PC-3 (cell line): Measurements from ENCODE around the gene DUSP22. TPM values are rescaled to one million over a fixed set of nuclear protein-coding genes. Genes with fewer than 3 reads are reported as not detected.

ENCODE experiments used
- ATAC-seq: fragments of 200-7000 bp; cut with Tn5 transposase; 2 replicates; pipeline ENCODE4 v1.9.1; 2020; ENCODE audit warnings: mild to moderate bottlenecking, moderate library complexity
- BruUV-seq: library from RNA; stranded (reverse); fragments of 400-500 nt; replicated peaks from 2 replicates; lab custom pipeline; 2021; lab: Mats Ljungman, UMichigan
- CTCF ChIA-PET: fragments of 300-600 bp; sonication (Branson Sonifier 250); formaldehyde crosslinking; loops from one replicate; lab custom pipeline; 2022; ENCODE audit warnings: antibody characterized with exemption; lab: Charles Lee
- POLR2A ChIA-PET: fragments of 300-600 bp; sonication (Branson Sonifier 250); formaldehyde crosslinking; loops from one replicate; lab custom pipeline; 2022; ENCODE audit warnings: antibody characterized with exemption; ENCODE audit not compliant: unreplicated experiment; lab: Charles Lee
- DNase-seq: peaks from one replicate; pipeline ENCODE4 v3.0.0-alpha.2; 2015
- H2AFZ ChIP-seq: fragments of 300-600 bp; sonication (generic); 2 replicates; pipeline ENCODE4 v1.6.0; 2016; ENCODE audit warnings: antibody characterized with exemption, low read length
- H3F3A ChIP-seq: fragments of 300-600 bp; sonication (generic); one replicate; pipeline ENCODE4 v1.6.0; 2017; ENCODE audit warnings: antibody characterized with exemption, low read length, control low read depth, mild to moderate bottlenecking; ENCODE audit not compliant: unreplicated experiment
- H3K27ac ChIP-seq: fragments of 300-600 bp; sonication (generic); 2 replicates; pipeline ENCODE4 v1.5.1; 2016; ENCODE audit warnings: mild to moderate bottlenecking, low read length
- H3K27me3 ChIP-seq: fragments of 300-600 bp; sonication (generic); 2 replicates; pipeline ENCODE4 v1.6.1; 2016; ENCODE audit warnings: low read length, mixed read lengths
- H3K36me3 ChIP-seq: fragments of 300-600 bp; sonication (generic); 2 replicates; pipeline ENCODE4 v1.6.1; 2016; ENCODE audit warnings: low read depth, mixed run types, low read length, mixed read lengths
- H3K4me1 ChIP-seq: fragments of 300-600 bp; sonication (generic); 2 replicates; pipeline ENCODE4 v1.5.1; 2016; ENCODE audit warnings: low read length; ENCODE audit not compliant: insufficient read depth
- H3K4me2 ChIP-seq: fragments of 300-600 bp; sonication (generic); 2 replicates; pipeline ENCODE4 v1.6.0; 2016; ENCODE audit warnings: low read length
- H3K4me3 ChIP-seq: fragments of 300-600 bp; sonication (generic); 2 replicates; pipeline ENCODE4 v1.5.1; 2016; ENCODE audit warnings: mild to moderate bottlenecking, low read length, mixed read lengths
- H3K79me2 ChIP-seq: fragments of 300-600 bp; sonication (generic); 2 replicates; pipeline ENCODE4 v1.6.1; 2017; ENCODE audit warnings: low read length, mixed read lengths
- H3K9ac ChIP-seq: fragments of 300-600 bp; sonication (generic); 2 replicates; pipeline ENCODE4 v1.6.0; 2016; ENCODE audit warnings: mild to moderate bottlenecking, low read length
- H3K9me2 ChIP-seq: fragments of 300-600 bp; sonication (generic); replicated peaks from 2 replicates; pipeline ENCODE4 v1.6.1; 2016; ENCODE audit warnings: mixed run types, low read length, mixed read lengths
- H3K9me3 ChIP-seq: fragments of 300-600 bp; sonication (generic); 2 replicates; pipeline ENCODE4 v1.6.1; 2016; ENCODE audit warnings: low read length, mixed read lengths
- H4K20me1 ChIP-seq: fragments of 300-600 bp; sonication (generic); 2 replicates; pipeline ENCODE4 v1.6.1; 2016; ENCODE audit warnings: low read length, mixed read lengths
- CTCF ChIP-seq: fragments of 300-600 bp; sonication (generic); conservative IDR thresholded peaks from 2 replicates; pipeline ENCODE4 v1.5.1; 2017; ENCODE audit warnings: antibody characterized with exemption, low read depth, mild to moderate bottlenecking, low read length
- EZH2 ChIP-seq: fragments of 300-600 bp; sonication (generic); IDR thresholded peaks from one replicate; pipeline ENCODE4 v1.6.1; 2017; ENCODE audit warnings: antibody characterized with exemption, mild to moderate bottlenecking, low read length; ENCODE audit not compliant: unreplicated experiment
- EZH2phosphoT487 ChIP-seq: fragments of 300-600 bp; sonication (generic); IDR thresholded peaks from 2 replicates; pipeline ENCODE4 v1.6.1; 2018; ENCODE audit warnings: mild to moderate bottlenecking, antibody characterized with exemption, low read length, borderline replicate concordance
- intact Hi-C: fragments of 100-400 bp; cut with micrococcal nuclease; formaldehyde crosslinking; loops from 2 replicates; pipeline ENCODE4 v1.9.0; 2023
- total RNA-seq: library from RNA; depleted of rRNA; stranded (reverse); fragments of >200 nt; gene quantifications from 2 replicates; pipeline ENCODE4 v1.2.3, GENCODE V29; 2014

The DUSP22 gene
- total RNA-seq, 1 experiment from 2014 or later, result 37.8 TPM

GRCh38 chr6:372336-372911, 80.1 kb downstream of the DUSP22 start:
- POLR2A ChIA-PET, result no interaction called here
- H3F3A ChIP-seq, result no peaks in the 10 kb centered on the region
- no peak overlapping the region for H3K9ac ChIP-seq
- H3K9me2 ChIP-seq, result no peaks in the 10 kb centered on the region
- H3K27ac ChIP-seq, result no peak overlapping the region
- CTCF ChIA-PET, result no interaction called here
- H3K27me3 ChIP-seq, result peaks cover 44% of the 10 kb centered on the region
- H2AFZ ChIP-seq, result no peak overlapping the region
- DNase-seq (no peak), ATAC-seq (no peak)
- H3K36me3 ChIP-seq, result no peaks in the 10 kb centered on the region
- H3K9me3 ChIP-seq, result no peaks in the 10 kb centered on the region
- no peaks in the 10 kb centered on the region for H3K79me2 ChIP-seq
- no TSS peak for BruUV-seq
- H3K4me1 ChIP-seq, result no peaks in the 10 kb centered on the region
- H3K4me3 ChIP-seq, result no peak overlapping the region
- intact Hi-C loops, result no loop called here
- no peaks in the 10 kb centered on the region for H4K20me1 ChIP-seq
- no peak overlapping the region for H3K4me2 ChIP-seq
- no peak for TF ChIP-seq EZH2phosphoT487

GRCh38 chr6:373031-373430, 80.7 kb downstream of the DUSP22 start:
- no peak overlapping the region for H3K27ac ChIP-seq
- CTCF ChIA-PET, result no interaction called here

GRCh38 chr6:373773-374724, 81.8 kb downstream of the DUSP22 start:
- Histone ChIP-seq H3K27ac (no peak overlapping the region), H3K4me2 (no peak overlapping the region), H3F3A (no peaks in the 10 kb centered on the region), H2AFZ (no peak overlapping the region), H3K4me1 (no peaks in the 10 kb centered on the region), H3K9ac (no peak overlapping the region), H3K4me3 (no peak overlapping the region), H3K9me2 (no peaks in the 10 kb centered on the region), H4K20me1 (no peaks in the 10 kb centered on the region), H3K36me3 (no peaks in the 10 kb centered on the region), H3K27me3 (peaks cover 37% of the 10 kb centered on the region), H3K9me3 (no peaks in the 10 kb centered on the region), H3K79me2 (no peaks in the 10 kb centered on the region)
- TF ChIP-seq EZH2phosphoT487, result no peak
- TF ChIP-seq CTCF, result 0 out of 2 replicates have a peak, but pooled peaks have one; percentile 10
- no peak for TF ChIP-seq EZH2
- no TSS peak for BruUV-seq
- no peak for DNase-seq
- ATAC-seq, result no peak
- CTCF ChIA-PET, result no interaction called here
- POLR2A ChIA-PET, result no interaction called here
- intact Hi-C loops, result no loop called here

More at GRCh38 chr6:373031-373430, 80.7 kb downstream of the DUSP22 start:
- TF ChIP-seq CTCF (no peak), EZH2 (no peak), EZH2phosphoT487 (no peak)
- Histone ChIP-seq H2AFZ (no peak overlapping the region), H3K4me1 (no peaks in the 10 kb centered on the region), H3K9me2 (no peaks in the 10 kb centered on the region), H3K9ac (no peak overlapping the region), H3K27me3 (peaks cover 41% of the 10 kb centered on the region), H3K9me3 (no peaks in the 10 kb centered on the region), H3K79me2 (no peaks in the 10 kb centered on the region), H3K36me3 (no peaks in the 10 kb centered on the region), H3F3A (no peaks in the 10 kb centered on the region), H3K4me3 (no peak overlapping the region), H3K4me2 (no peak overlapping the region), H4K20me1 (no peaks in the 10 kb centered on the region)
- BruUV-seq, result no TSS peak
- DNase-seq (no peak), ATAC-seq (no peak)
- POLR2A ChIA-PET, result no interaction called here
- intact Hi-C loops, result no loop called here
